Aorta (tissue), 5 donors: ENCODE results near the gene FANCC. TPM values are rescaled to one million over a fixed set of nuclear protein-coding genes. Genes with fewer than 3 reads are reported as not detected.
"Not testable (repeated sequence)": the region's sequence is repeated elsewhere in the genome, so short reads cannot be mapped to it uniquely, and the experiment has no call there.

ENCODE experiments used
- ATAC-seq: fragments of 200-7000 bp; cut with Tn5 transposase; one replicate; pipeline ENCODE4 v1.9.1; 2022; ENCODE audit warnings: moderate library complexity; ENCODE audit not compliant: low FRiP score
- DNase-seq, 2 donors: peaks; one replicate each; pipeline ENCODE4 v3.0.0-alpha.2; 2020
- H3K27ac ChIP-seq, 2 donors: one replicate each; pipeline ENCODE4 v1.5.1; 2013; ENCODE audit warnings: low read length in 2 of 2, mild to moderate bottlenecking in 2 of 2, moderate library complexity in 2 of 2, control low read depth in 1 of 2, inconsistent platforms in 1 of 2, low read depth in 1 of 2
- H3K27me3 ChIP-seq, 2 donors: one replicate each; pipeline ENCODE4 v1.6.1; 2013; ENCODE audit warnings: control low read depth in 1 of 2, low read length in 1 of 2, mild to moderate bottlenecking in 1 of 2, moderate library complexity in 1 of 2; ENCODE audit not compliant: insufficient read depth in 2 of 2, control insufficient read depth in 1 of 2
- H3K36me3 ChIP-seq, 2 donors: one replicate each; pipeline ENCODE4 v1.6.1; 2013; ENCODE audit warnings: control low read depth in 1 of 2, low read length in 1 of 2, mild to moderate bottlenecking in 1 of 2; ENCODE audit not compliant: insufficient read depth in 2 of 2, control insufficient read depth in 1 of 2
- H3K4me1 ChIP-seq, 2 donors: one replicate each; pipeline ENCODE4 v1.6.1; 2013; ENCODE audit warnings: low read length in 2 of 2, control low read depth in 1 of 2, mild to moderate bottlenecking in 1 of 2, moderate library complexity in 1 of 2; ENCODE audit not compliant: insufficient read depth in 2 of 2, control insufficient read depth in 1 of 2
- H3K4me3 ChIP-seq, 2 donors: one replicate each; pipeline ENCODE4 v1.5.1; 2013; ENCODE audit warnings: low read length in 2 of 2, control low read depth in 1 of 2, mild to moderate bottlenecking in 1 of 2
- H3K9me3 ChIP-seq: one replicate; pipeline ENCODE4 v1.6.1; 2013; ENCODE audit warnings: mild to moderate bottlenecking, low read length; ENCODE audit not compliant: control insufficient read depth
- WGBS, 2 donors: extraction: QIAGEN DNeasy Blood & Tissue Kit; methylation state at CpG; one replicate each; pipeline ENCODE4 v1.1.7; 2013; 5-methylcytosine and 5-hydroxymethylcytosine counted together
- intact Hi-C, 2 donors: fragments of 100-400 bp; cut with DNase I; formaldehyde crosslinking; loops; one replicate each; pipeline versions ENCODE4 v1.14.2 to v1.15.0; 2022
- polyA plus RNA-seq, 2 donors: library from polyadenylated mRNA; stranded (reverse); fragments of 200-250 nt; gene quantifications; one replicate each; pipeline ENCODE4 v1.2.3, GENCODE V29; 2013
- total RNA-seq, 2 donors: library from RNA; stranded (reverse); fragmentation: NEBNext Ultra II Directional; extraction: Animal tissue kit (Norgen Biotek cat#: 25700); gene quantifications; one replicate each; pipeline ENCODE4 v1.2.1, GENCODE V29; 2021
- donor health status: healthy with polysubstance abuse.
- donor health status: Bipolar disorder and iron deficiency.
- donor health status: DM: no; HTN: no; CAD: no.
- donor health status: DM: no; HTN: no; CAD: no.
- donor health status: DM: yes; HTN: yes; CAD: no.

FANCC gene
- total and polyA plus RNA-seq, 4 donors = 1.5 to 10.9 (median 5.8) TPM

DNA sequence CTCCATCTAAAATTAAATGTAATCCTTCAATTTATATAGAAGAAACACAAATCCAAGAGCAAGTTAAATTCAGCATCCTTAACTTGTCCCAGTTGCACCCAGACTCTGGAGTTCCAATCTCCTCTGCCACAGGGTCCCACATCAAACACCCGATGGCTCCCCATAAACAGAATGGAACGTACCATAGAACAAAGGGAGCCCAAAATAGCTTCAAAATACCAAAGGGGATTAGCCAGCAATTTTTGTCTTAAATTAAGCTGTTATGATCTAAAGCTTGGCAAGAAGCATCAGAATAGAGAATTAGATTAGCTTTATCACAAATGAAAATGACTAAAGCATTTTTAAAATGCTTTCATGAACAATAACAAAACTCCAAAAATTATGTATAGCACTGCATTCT lies 112.8 kb downstream of the FANCC start:
- H3K4me3 ChIP-seq = no peak overlapping the region
- intact Hi-C loops = no loop called here
- no peak for ATAC-seq
- WGBS, 2 donors = 16 to 25% methylated on average over 2 of the region's 2 CpGs
- no peaks in the 10 kb centered on the region for H3K27me3 ChIP-seq
- H3K9me3 ChIP-seq = no peaks in the 10 kb centered on the region
- H3K36me3 ChIP-seq = no peaks in the 10 kb centered on the region
- no peak overlapping the region for H3K27ac ChIP-seq
- H3K4me1 ChIP-seq = no peaks in the 10 kb centered on the region
- DNase-seq = no peak

DNA sequence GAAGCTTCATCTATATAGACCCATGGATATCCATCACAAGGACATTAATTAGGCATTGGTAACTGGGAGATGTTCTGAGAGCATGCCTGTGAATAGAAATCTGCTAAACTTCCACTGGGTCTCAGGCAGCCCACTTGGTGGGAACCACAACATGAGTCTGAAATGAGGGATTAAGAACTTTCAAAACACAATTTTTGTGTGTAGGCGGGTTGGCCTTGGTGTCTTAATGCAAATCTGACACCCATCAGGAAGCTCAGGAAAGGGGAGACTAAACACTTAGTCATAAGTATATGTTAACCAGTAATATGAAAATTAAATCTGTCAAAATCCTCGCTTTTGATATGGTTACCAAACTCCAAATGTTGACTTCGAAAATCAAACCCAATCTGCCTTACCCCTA lies 113.2 kb downstream of the FANCC start:
- Histone ChIP-seq H3K4me3 (no peak overlapping the region), H3K4me1 (no peaks in the 10 kb centered on the region), H3K27ac (no peak overlapping the region), H3K27me3 (no peaks in the 10 kb centered on the region), H3K36me3 (no peaks in the 10 kb centered on the region), H3K9me3 (no peaks in the 10 kb centered on the region)
- DNase-seq (no peak), ATAC-seq (no peak)
- 97 to 98% methylated on average over 3 of the region's 3 CpGs for WGBS, 2 donors
- intact Hi-C loops = no loop called here

DNA sequence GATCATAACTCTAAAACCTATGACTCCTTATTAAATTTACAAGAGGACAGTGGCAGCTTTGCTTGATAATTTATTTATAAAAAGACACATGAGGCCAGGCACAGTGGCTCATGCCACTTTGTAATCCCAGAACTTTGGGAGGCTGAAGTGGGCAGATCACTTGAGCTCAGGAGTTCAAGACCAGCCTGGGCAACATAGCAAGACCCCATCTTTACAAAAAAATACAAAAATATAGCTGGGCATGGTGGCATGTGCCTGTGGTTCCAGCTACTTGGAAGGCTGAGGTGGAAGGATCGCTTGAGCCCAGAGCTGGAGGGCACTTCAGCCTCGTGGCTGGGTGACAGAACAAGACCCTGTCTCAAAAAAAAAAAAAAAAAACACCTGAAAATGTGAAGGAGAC lies 114.5 kb downstream of the FANCC start:
- not testable (repeated sequence) for H3K9me3 ChIP-seq, ATAC-seq, H3K27me3 ChIP-seq

DNA sequence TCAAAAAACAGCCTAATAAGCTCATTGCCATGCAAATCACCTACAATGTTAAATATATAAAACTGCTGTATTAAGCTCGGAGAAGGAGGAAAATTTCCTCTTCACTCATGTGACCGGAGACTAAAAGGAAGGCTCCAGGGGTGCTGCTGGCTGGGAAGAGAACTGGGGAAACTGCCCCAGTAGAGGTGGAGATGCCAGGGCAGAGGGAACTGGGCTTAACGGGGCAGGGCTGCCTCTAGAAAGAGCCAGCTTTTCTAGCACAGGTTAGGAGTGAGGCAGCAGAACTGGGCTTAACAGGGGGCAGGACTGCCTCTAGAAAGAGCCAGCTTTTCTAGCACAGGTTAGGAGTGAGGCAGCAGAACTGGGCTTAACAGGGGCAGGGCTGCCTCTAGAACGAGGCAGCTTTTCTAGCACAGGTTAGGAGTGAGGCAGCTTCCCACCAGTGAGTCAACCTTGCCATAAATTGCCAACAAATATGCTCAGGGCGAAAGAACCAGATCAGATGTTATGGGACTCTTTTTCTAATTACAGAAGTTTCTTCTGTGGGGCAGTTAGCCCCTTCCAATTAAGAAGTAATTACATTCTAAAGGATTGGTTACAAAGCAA lies 115.3 kb downstream of the FANCC start:
- no peak for ATAC-seq
- Histone ChIP-seq H3K4me1 (peaks cover 4 to 8% of the 10 kb centered on the region in 2 donors), H3K4me3 (no peak overlapping the region), H3K27ac (no peak overlapping the region), H3K36me3 (no peaks in the 10 kb centered on the region), H3K9me3 (no peaks in the 10 kb centered on the region), H3K27me3 (no peaks in the 10 kb centered on the region)
- no peak for DNase-seq
- intact Hi-C loops = no loop called here
- WGBS, 2 donors = 92 to 93% methylated on average over 5 of the region's 5 CpGs

More for the DNA sequence above, 114.5 kb downstream of the FANCC start:
- H3K27ac ChIP-seq, intact Hi-C loops, DNase-seq, H3K4me1 ChIP-seq, H3K4me3 ChIP-seq, H3K36me3 ChIP-seq: not testable (repeated sequence)
- WGBS, 2 donors = 95 to 100% methylated on average over 2 of the region's 2 CpGs

DNA sequence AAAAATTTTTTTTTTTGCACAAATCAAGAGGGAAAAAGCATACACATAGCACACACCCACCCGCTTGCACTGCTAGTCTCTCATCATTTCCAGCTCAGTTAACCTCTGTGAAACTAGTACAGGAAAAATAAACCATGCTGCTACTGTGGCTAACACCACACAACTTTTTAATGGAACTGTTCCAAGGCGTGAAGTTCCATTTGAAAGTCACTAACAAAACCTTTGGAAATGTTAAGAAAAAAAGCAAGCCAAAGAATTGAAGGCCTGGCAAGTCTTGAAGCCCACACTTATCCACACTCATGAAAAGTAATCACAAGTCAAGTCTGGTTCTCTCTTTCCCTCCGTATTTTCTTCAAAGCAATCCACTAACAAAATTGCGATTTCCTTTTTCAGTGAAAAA lies 116.3 kb downstream of the FANCC start:
- no peaks in the 10 kb centered on the region for H3K36me3 ChIP-seq
- H3K27ac ChIP-seq = no peak overlapping the region
- ATAC-seq (no peak), DNase-seq (no peak)
- intact Hi-C loops = no loop called here
- WGBS, 2 donors = 91 to 93% methylated on average over 4 of the region's 4 CpGs
- peaks cover 4 to 11% of the 10 kb centered on the region in 2 donors for H3K4me1 ChIP-seq
- H3K9me3 ChIP-seq = no peaks in the 10 kb centered on the region
- no peaks in the 10 kb centered on the region for H3K27me3 ChIP-seq
- H3K4me3 ChIP-seq = no peak overlapping the region

DNA sequence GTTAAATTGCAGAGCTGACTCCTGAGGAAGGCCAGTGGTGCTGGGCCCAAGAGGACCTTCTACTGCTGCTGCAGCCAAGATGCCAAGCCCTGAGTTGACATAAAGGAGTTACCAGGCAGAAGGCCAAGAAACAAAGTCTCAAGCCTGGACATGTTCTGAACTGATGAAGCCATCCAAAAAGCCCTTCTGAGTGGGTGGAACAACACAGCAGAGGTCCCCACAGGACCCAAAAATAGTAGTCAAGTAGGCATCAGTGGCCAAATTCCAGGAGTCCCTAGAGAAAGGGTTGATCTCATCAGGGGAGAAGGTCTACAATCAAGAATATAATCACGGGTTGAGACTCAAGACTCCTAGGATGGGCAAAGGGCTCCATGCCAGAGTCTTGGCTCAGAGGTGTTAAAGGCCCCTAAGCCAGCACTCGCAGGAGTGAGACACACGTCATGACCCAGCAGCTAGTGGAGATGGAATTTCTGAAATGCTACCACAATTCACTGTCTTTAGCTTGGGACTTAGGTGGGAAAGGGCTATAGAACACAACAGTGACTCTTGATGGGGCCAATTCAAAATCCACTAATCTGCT lies 119.7 kb downstream of the FANCC start:
- ATAC-seq (peak; percentile 81), DNase-seq (peak; percentile 71 to 80)
- no peaks in the 10 kb centered on the region for H3K27me3 ChIP-seq
- intact Hi-C loops = no loop called here
- H3K4me1 ChIP-seq = peaks cover 4 to 11% of the 10 kb centered on the region in 2 donors
- H3K9me3 ChIP-seq = no peaks in the 10 kb centered on the region
- WGBS, 2 donors = 4 to 7% methylated on average over 3 of the region's 3 CpGs
- peak overlapping the region in 1 of 2 donors; percentile 4 for H3K27ac ChIP-seq
- no peak overlapping the region for H3K4me3 ChIP-seq
- no peaks in the 10 kb centered on the region for H3K36me3 ChIP-seq

DNA sequence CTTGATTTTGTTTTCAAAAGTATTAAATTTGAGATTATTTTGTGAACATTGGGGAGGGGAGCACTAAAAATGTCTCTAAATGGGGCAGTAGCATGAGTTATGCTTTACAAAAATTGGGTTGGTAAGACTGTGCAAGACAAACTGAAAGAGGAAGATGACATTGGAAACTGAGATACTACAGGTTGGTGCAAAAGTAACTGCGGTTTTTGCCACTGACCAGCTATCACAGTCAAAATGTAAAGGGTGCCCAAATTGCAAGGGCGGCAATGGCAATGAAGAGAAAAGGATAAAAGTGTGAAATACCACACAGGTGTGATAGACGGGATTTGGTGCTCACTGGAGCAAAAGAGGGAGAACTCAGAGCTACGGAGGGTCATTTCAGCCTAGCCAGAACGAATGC lies 124.0 kb downstream of the FANCC start:
- DNase-seq (no peak), ATAC-seq (no peak)
- H3K36me3 ChIP-seq = no peaks in the 10 kb centered on the region
- H3K4me1 ChIP-seq = peaks cover 7 to 13% of the 10 kb centered on the region in 2 donors
- no peak overlapping the region for H3K4me3 ChIP-seq
- 98% methylated on average over 5 of the region's 5 CpGs for WGBS, 2 donors
- no peaks in the 10 kb centered on the region for H3K27me3 ChIP-seq
- intact Hi-C loops = no loop called here
- H3K9me3 ChIP-seq = no peaks in the 10 kb centered on the region
- H3K27ac ChIP-seq = no peak overlapping the region

DNA sequence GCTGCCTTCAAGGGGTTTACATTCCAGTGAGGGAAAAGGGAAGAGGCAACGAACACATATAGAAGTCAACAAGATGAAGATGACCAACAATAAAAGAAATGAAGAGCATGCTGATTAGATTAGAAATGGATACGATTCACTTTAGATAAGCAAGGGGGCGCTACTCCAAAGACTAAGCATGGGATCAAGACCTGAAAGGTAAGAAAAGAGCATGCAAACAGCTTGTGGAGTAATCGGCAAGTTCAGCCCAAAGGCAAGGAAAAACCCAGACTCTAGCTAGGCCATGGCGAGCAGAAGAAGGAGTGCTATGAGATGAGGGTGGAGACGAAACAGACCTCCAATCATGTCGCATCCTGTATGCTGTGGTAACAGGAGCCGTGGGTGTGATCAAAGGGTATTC lies 124.4 kb downstream of the FANCC start:
- intact Hi-C loops = no loop called here
- Histone ChIP-seq H3K36me3 (no peaks in the 10 kb centered on the region), H3K9me3 (no peaks in the 10 kb centered on the region), H3K27me3 (no peaks in the 10 kb centered on the region), H3K4me1 (peaks cover 7 to 16% of the 10 kb centered on the region in 2 donors), H3K4me3 (no peak overlapping the region), H3K27ac (no peak overlapping the region)
- WGBS, 2 donors = 91 to 92% methylated on average over 8 of the region's 8 CpGs
- DNase-seq (no peak), ATAC-seq (no peak)

DNA sequence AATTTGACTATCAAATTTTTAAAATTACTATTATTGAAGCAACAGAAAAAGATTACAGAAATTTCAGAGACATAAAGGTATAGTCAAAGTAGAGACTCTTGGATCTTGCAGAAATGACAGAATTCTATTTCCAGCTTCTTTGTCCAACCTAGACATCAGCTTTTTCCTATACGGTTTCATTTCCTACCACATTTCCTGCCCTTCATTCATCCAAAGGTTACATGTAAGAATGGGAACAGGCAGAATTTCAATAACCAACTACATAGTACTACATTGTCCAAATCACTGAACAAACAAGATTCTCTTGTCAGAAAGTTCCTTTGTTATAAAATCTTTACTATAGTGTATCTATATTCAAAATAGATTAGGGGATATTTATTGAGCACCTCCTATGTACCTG lies 124.9 kb downstream of the FANCC start:
- DNase-seq (no peak), ATAC-seq (no peak)
- no peak overlapping the region for H3K4me3 ChIP-seq
- no peak overlapping the region for H3K27ac ChIP-seq
- H3K27me3 ChIP-seq = no peaks in the 10 kb centered on the region
- WGBS, 2 donors = 96 to 100% methylated on average over 1 of the region's 1 CpG
- intact Hi-C loops = no loop called here
- peaks cover 4 to 13% of the 10 kb centered on the region in 2 donors for H3K4me1 ChIP-seq
- no peaks in the 10 kb centered on the region for H3K36me3 ChIP-seq
- no peaks in the 10 kb centered on the region for H3K9me3 ChIP-seq
